ENCODE measurements around the gene CNTN4. TPM values are rescaled to one million over a fixed set of nuclear protein-coding genes. Genes with fewer than 3 reads are reported as not detected.

Gene CNTN4
- total RNA-seq, 6 donors from 2014 or later, result 1.0 to 13.5 (median 6.3) TPM

GRCh38 chr3:2458816-2459215 lies 360.1 kb downstream of the CNTN4 start:
- 74 to 80% methylated on average over 2 of the region's 2 CpGs for WGBS, 2 donors
- ATAC-seq (ENCODE audit: low FRiP score in 2 of 2) (no peak), DNase-seq (no peak)
- no peak for TF ChIP-seq POLR2A (IDR thresholded peaks at IDR 0.05)
- no peak for TF ChIP-seq CTCF (IDR thresholded peaks at IDR 0.05)
- TF ChIP-seq EP300 (IDR thresholded peaks at IDR 0.05), result no peak
- no peak for TF ChIP-seq POLR2AphosphoS5 (IDR thresholded peaks at IDR 0.05)
- Histone ChIP-seq H3K4me1 (no peaks in the 10 kb centered on the region), H3K27me3 (no peaks in the 10 kb centered on the region), H3K9me3 (no peaks in the 10 kb centered on the region), H3K4me3 (no peak overlapping the region), H3K27ac (no peak overlapping the region), H3K36me3 (no peaks in the 10 kb centered on the region)

GRCh38 chr3:2465842-2466241 lies 367.2 kb downstream of the CNTN4 start:
- Histone ChIP-seq H3K9me3 (no peaks in the 10 kb centered on the region), H3K4me3 (no peak overlapping the region), H3K4me1 (no peaks in the 10 kb centered on the region), H3K27me3 (no peaks in the 10 kb centered on the region), H3K36me3 (no peaks in the 10 kb centered on the region), H3K27ac (no peak overlapping the region)
- ATAC-seq (ENCODE audit: low FRiP score in 2 of 2) (no peak), DNase-seq (no peak)
- 73 to 78% methylated on average over 1 of the region's 1 CpG for WGBS, 2 donors
- TF ChIP-seq EP300 (IDR thresholded peaks at IDR 0.05), result no peak
- TF ChIP-seq POLR2A (IDR thresholded peaks at IDR 0.05), result no peak
- TF ChIP-seq CTCF (IDR thresholded peaks at IDR 0.05), result no peak

- no peak for TF ChIP-seq POLR2AphosphoS5 (IDR thresholded peaks at IDR 0.05)
- no peak for TF ChIP-seq CTCF (IDR thresholded peaks at IDR 0.05)
- no peak for TF ChIP-seq POLR2A (IDR thresholded peaks at IDR 0.05)
- TF ChIP-seq EP300 (IDR thresholded peaks at IDR 0.05), result no peak
- WGBS, 2 donors, result 66 to 86% methylated on average over 4 of the region's 4 CpGs
Observed at GRCh38 chr3:2468816-2469215, 370.1 kb downstream of the CNTN4 start.

GRCh38 chr3:2476996-2477395 lies 378.3 kb downstream of the CNTN4 start:
- no peak overlapping the region for H3K4me3 ChIP-seq
- H3K4me1 ChIP-seq, result peaks cover 0 to 4% (median 0%) of the 10 kb centered on the region in 4 donors
- no peaks in the 10 kb centered on the region for H3K36me3 ChIP-seq
- H3K9me3 ChIP-seq, result peaks cover 0 to 3% (median 0%) of the 10 kb centered on the region in 4 donors
- no peak for ATAC-seq (ENCODE audit: low FRiP score in 2 of 2)
- peak in 1 of 2 donors; percentile 30 for DNase-seq
- H3K27me3 ChIP-seq, result no peaks in the 10 kb centered on the region
- no peak overlapping the region for H3K27ac ChIP-seq
- TF ChIP-seq POLR2A (IDR thresholded peaks at IDR 0.05) (no peak), POLR2AphosphoS5 (IDR thresholded peaks at IDR 0.05) (no peak), CTCF (IDR thresholded peaks at IDR 0.05) (no peak), EP300 (IDR thresholded peaks at IDR 0.05) (no peak)

More at GRCh38 chr3:2468816-2469215, 370.1 kb downstream of the CNTN4 start:
- Histone ChIP-seq H3K36me3 (no peaks in the 10 kb centered on the region), H3K4me1 (no peaks in the 10 kb centered on the region), H3K9me3 (no peaks in the 10 kb centered on the region), H3K27ac (no peak overlapping the region), H3K27me3 (no peaks in the 10 kb centered on the region), H3K4me3 (no peak overlapping the region)
- no peak for DNase-seq
- ATAC-seq (ENCODE audit: low FRiP score in 2 of 2), result no peak

GRCh38 chr3:2477620-2478019 lies 379.0 kb downstream of the CNTN4 start:
- Histone ChIP-seq H3K36me3 (no peaks in the 10 kb centered on the region), H3K27ac (no peak overlapping the region), H3K4me1 (peaks cover 0 to 4% (median 0%) of the 10 kb centered on the region in 4 donors), H3K4me3 (no peak overlapping the region), H3K9me3 (peaks cover 0 to 3% (median 0%) of the 10 kb centered on the region in 4 donors), H3K27me3 (no peaks in the 10 kb centered on the region)
- ATAC-seq (ENCODE audit: low FRiP score in 2 of 2), result no peak
- TF ChIP-seq CTCF (IDR thresholded peaks at IDR 0.05), result no peak
- no peak for DNase-seq
- 88 to 93% methylated on average over 5 of the region's 5 CpGs for WGBS, 2 donors

All from upper lobe of left lung (tissue), 6 donors.